Liver (tissue), 9 donors: ENCODE measurements around the gene SLC22A15. TPM values are rescaled to one million over a fixed set of nuclear protein-coding genes. Genes with fewer than 3 reads are reported as not detected.

Experiments used
- DNase-seq: peaks from one replicate; pipeline ENCODE4 v3.0.0-alpha.2; 2017; ENCODE audit warnings: low spot score
- H3K27ac ChIP-seq, 2 donors: one replicate each; pipeline ENCODE4 v1.7.0; 2013; ENCODE audit warnings: inconsistent platforms in 2 of 2, low read length in 2 of 2, control low read depth in 1 of 2, low read depth in 1 of 2, mild to moderate bottlenecking in 1 of 2
- H3K27me3 ChIP-seq, 4 donors: one replicate each; pipeline versions ENCODE4 v1.6.1 to v1.7.0; 2013; ENCODE audit warnings: low read length in 3 of 4, inconsistent platforms in 1 of 4, mild to moderate bottlenecking in 1 of 4, moderate library complexity in 1 of 4; ENCODE audit not compliant: control insufficient read depth in 4 of 4, insufficient read depth in 4 of 4
- H3K36me3 ChIP-seq, 4 donors: one replicate each; pipeline versions ENCODE4 v1.6.1 to v1.7.0; 2013; ENCODE audit warnings: low read length in 3 of 4, mild to moderate bottlenecking in 3 of 4, low read depth in 1 of 4, moderate library complexity in 1 of 4; ENCODE audit not compliant: control insufficient read depth in 4 of 4, insufficient read depth in 3 of 4
- H3K4me1 ChIP-seq, 4 donors: one replicate each; pipeline versions ENCODE4 v1.6.1 to v1.7.0; 2013; ENCODE audit warnings: low read length in 3 of 4, mild to moderate bottlenecking in 3 of 4, moderate library complexity in 1 of 4; ENCODE audit not compliant: control insufficient read depth in 4 of 4, insufficient read depth in 4 of 4
- H3K4me3 ChIP-seq, 3 donors: one replicate each; pipeline versions ENCODE4 v1.6.1 to v1.7.0; 2013; ENCODE audit warnings: low read length in 3 of 3, control low read depth in 1 of 3, low read depth in 1 of 3, mild to moderate bottlenecking in 1 of 3
- H3K9ac ChIP-seq, 2 donors: one replicate each; pipeline ENCODE4 v1.7.0; 2013; ENCODE audit warnings: low read length in 2 of 2, mild to moderate bottlenecking in 2 of 2, moderate library complexity in 2 of 2, control low read depth in 1 of 2, low read depth in 1 of 2
- H3K9me3 ChIP-seq, 4 donors: one replicate each; pipeline versions ENCODE4 v1.6.1 to v1.7.0; 2013; ENCODE audit warnings: low read length in 3 of 4; ENCODE audit not compliant: control insufficient read depth in 4 of 4
- EGR1 ChIP-seq, 2 donors: IDR thresholded peaks; 2 replicates each; pipeline ENCODE4 v1.6.1; 2016 to 2018; ENCODE audit warnings: antibody characterized with exemption in 2 of 2, low read depth in 2 of 2
- FOXA1 ChIP-seq: IDR thresholded peaks from 2 replicates; pipeline ENCODE4 v1.6.1; 2016; ENCODE audit warnings: antibody characterized with exemption
- GABPA ChIP-seq, 2 donors: IDR thresholded peaks in 1 of 2; conservative IDR thresholded peaks in 1 of 2; 2 replicates each; pipeline ENCODE4 v1.6.1; 2016; ENCODE audit warnings: antibody characterized with exemption in 2 of 2, mild to moderate bottlenecking in 1 of 2, moderate library complexity in 1 of 2
- HNF4A ChIP-seq, 2 donors: conservative IDR thresholded peaks; 2 replicates each; pipeline ENCODE4 v1.6.1; 2016; ENCODE audit warnings: antibody characterized with exemption in 2 of 2, mild to moderate bottlenecking in 2 of 2
- HNF4G ChIP-seq: IDR thresholded peaks from 2 replicates; pipeline ENCODE4 v1.6.1; 2016; ENCODE audit warnings: antibody characterized with exemption
- JUND ChIP-seq, 2 donors: IDR thresholded peaks; 2 replicates each; pipeline ENCODE4 v1.6.1; 2016; ENCODE audit warnings: antibody characterized with exemption in 2 of 2
- NR2F2 ChIP-seq: IDR thresholded peaks from 2 replicates; pipeline ENCODE4 v1.6.1; 2016; ENCODE audit warnings: antibody characterized with exemption
- RAD21 ChIP-seq, 2 donors: IDR thresholded peaks; 2 replicates each; pipeline ENCODE4 v1.6.1; 2016; ENCODE audit warnings: antibody characterized with exemption in 2 of 2, mild to moderate bottlenecking in 2 of 2
- SP1 ChIP-seq: IDR thresholded peaks from 2 replicates; pipeline ENCODE4 v1.6.1; 2018; ENCODE audit warnings: antibody characterized with exemption, mild to moderate bottlenecking
- TAF1 ChIP-seq: conservative IDR thresholded peaks from 2 replicates; pipeline ENCODE4 v1.6.1; 2016; ENCODE audit warnings: antibody characterized with exemption, mild to moderate bottlenecking
- YY1 ChIP-seq: IDR thresholded peaks from 2 replicates; pipeline ENCODE4 v1.6.1; 2016; ENCODE audit warnings: antibody characterized with exemption, mild to moderate bottlenecking
- WGBS: extraction: QIAGEN DNeasy Blood & Tissue Kit; methylation state at CpG from one replicate; pipeline ENCODE4 v1.1.7; 2013; 5-methylcytosine and 5-hydroxymethylcytosine counted together
- polyA plus RNA-seq, 2 donors: library from polyadenylated mRNA; stranded (reverse) in 1 of 2; unstranded in 1 of 2; fragments of 200-250 nt in 1 of 2; fragments of >200 nt in 1 of 2; fragmentation: Nextera tagmentation in 1 of 2; extraction: Ambion mirVana in 1 of 2; gene quantifications; one replicate each; pipeline versions ENCODE4 v1.2.1 to v1.2.3, GENCODE V29; 2013 to 2015
- total RNA-seq, 2 donors: library from RNA; depleted of rRNA; stranded (reverse); fragments of >200 nt; gene quantifications; one replicate each; pipeline ENCODE4 v1.2.3, GENCODE V29; 2014
- TF ChIP-seq, protein P1 (sequence below): fragments of 150-350 bp; IDR thresholded peaks from 2 replicates; pipeline ENCODE4 v1.5.1; 2017; ENCODE audit warnings: improper control_type of control experiment, low read depth, low read length; ENCODE audit not compliant: missing input control
- TF ChIP-seq, protein P2 (sequence below): IDR thresholded peaks from 2 replicates; pipeline ENCODE4 v1.6.1; 2016; ENCODE audit warnings: antibody characterized with exemption
- TF ChIP-seq, protein P3 (sequence below): IDR thresholded peaks from 2 replicates; pipeline ENCODE4 v1.6.1; 2016; ENCODE audit warnings: antibody characterized with exemption
- TF ChIP-seq, protein P4 (sequence below): IDR thresholded peaks from 2 replicates; pipeline ENCODE4 v1.6.1; 2016; ENCODE audit warnings: antibody characterized with exemption, mild to moderate bottlenecking
- donor health status: healthy.
- donor health status: healthy.
- donor health status: healthy.
- donor health status: healthy.
- donor health status: healthy.

The SLC22A15 gene
- total and polyA plus RNA-seq, 4 donors, result 0.12 to 3.6 (median 0.83) TPM

DNA sequence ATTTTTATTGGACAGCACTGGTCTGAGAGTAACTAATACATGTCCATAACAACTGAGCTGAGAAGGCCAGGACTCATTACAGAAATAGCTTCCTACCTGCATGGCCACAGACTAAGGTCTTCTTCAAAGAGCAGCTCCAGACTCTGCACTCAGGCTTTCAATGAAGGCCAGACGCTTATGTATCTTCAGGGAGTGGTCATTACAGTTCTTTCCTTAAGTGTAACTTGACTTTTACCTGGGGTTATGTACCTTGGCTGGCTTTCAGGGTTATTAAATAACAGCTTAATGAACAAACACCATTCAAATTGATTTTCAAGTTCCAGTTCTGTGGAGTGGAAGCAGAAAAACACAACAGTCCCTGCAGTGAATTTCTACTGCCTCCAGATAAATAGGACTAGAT, 23.8 kb upstream of the SLC22A15 start:
- Histone ChIP-seq H3K36me3 (no peaks in the 10 kb centered on the region), H3K4me3 (no peak overlapping the region), H3K9me3 (no peaks in the 10 kb centered on the region), H3K27me3 (peaks cover 0 to 4% (median 0%) of the 10 kb centered on the region in 4 donors), H3K27ac (no peak overlapping the region), H3K4me1 (no peaks in the 10 kb centered on the region), H3K9ac (no peak overlapping the region)
- no peak for TF ChIP-seq SP1
- TF ChIP-seq, protein P1, sequence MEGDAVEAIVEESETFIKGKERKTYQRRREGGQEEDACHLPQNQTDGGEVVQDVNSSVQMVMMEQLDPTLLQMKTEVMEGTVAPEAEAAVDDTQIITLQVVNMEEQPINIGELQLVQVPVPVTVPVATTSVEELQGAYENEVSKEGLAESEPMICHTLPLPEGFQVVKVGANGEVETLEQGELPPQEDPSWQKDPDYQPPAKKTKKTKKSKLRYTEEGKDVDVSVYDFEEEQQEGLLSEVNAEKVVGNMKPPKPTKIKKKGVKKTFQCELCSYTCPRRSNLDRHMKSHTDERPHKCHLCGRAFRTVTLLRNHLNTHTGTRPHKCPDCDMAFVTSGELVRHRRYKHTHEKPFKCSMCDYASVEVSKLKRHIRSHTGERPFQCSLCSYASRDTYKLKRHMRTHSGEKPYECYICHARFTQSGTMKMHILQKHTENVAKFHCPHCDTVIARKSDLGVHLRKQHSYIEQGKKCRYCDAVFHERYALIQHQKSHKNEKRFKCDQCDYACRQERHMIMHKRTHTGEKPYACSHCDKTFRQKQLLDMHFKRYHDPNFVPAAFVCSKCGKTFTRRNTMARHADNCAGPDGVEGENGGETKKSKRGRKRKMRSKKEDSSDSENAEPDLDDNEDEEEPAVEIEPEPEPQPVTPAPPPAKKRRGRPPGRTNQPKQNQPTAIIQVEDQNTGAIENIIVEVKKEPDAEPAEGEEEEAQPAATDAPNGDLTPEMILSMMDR, result no peak
- no peak for TF ChIP-seq HNF4G
- TF ChIP-seq, protein P2, sequence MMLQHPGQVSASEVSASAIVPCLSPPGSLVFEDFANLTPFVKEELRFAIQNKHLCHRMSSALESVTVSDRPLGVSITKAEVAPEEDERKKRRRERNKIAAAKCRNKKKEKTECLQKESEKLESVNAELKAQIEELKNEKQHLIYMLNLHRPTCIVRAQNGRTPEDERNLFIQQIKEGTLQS, result no peak
- TF ChIP-seq NR2F2, result no peak
- TF ChIP-seq HNF4A (conservative IDR thresholded peaks at IDR 0.05), result no peak
- no peak for TF ChIP-seq YY1
- no peak for TF ChIP-seq RAD21 (IDR thresholded peaks at IDR 0.05)
- TF ChIP-seq, protein P3, sequence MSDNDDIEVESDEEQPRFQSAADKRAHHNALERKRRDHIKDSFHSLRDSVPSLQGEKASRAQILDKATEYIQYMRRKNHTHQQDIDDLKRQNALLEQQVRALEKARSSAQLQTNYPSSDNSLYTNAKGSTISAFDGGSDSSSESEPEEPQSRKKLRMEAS, result no peak
- no peak for TF ChIP-seq GABPA (IDR thresholded peaks at IDR 0.05 in 1 of 2, conservative IDR thresholded peaks at IDR 0.05 in 1 of 2)
- no peak for TF ChIP-seq EGR1 (IDR thresholded peaks at IDR 0.05; ENCODE audit: low read depth in 2 of 2)
- no peak for TF ChIP-seq TAF1
- TF ChIP-seq, protein P4, sequence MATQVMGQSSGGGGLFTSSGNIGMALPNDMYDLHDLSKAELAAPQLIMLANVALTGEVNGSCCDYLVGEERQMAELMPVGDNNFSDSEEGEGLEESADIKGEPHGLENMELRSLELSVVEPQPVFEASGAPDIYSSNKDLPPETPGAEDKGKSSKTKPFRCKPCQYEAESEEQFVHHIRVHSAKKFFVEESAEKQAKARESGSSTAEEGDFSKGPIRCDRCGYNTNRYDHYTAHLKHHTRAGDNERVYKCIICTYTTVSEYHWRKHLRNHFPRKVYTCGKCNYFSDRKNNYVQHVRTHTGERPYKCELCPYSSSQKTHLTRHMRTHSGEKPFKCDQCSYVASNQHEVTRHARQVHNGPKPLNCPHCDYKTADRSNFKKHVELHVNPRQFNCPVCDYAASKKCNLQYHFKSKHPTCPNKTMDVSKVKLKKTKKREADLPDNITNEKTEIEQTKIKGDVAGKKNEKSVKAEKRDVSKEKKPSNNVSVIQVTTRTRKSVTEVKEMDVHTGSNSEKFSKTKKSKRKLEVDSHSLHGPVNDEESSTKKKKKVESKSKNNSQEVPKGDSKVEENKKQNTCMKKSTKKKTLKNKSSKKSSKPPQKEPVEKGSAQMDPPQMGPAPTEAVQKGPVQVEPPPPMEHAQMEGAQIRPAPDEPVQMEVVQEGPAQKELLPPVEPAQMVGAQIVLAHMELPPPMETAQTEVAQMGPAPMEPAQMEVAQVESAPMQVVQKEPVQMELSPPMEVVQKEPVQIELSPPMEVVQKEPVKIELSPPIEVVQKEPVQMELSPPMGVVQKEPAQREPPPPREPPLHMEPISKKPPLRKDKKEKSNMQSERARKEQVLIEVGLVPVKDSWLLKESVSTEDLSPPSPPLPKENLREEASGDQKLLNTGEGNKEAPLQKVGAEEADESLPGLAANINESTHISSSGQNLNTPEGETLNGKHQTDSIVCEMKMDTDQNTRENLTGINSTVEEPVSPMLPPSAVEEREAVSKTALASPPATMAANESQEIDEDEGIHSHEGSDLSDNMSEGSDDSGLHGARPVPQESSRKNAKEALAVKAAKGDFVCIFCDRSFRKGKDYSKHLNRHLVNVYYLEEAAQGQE, result no peak
- no peak for TF ChIP-seq FOXA1
- no peak for DNase-seq
- WGBS, result 0% methylated on average over 1 of the region's 1 CpG

DNA sequence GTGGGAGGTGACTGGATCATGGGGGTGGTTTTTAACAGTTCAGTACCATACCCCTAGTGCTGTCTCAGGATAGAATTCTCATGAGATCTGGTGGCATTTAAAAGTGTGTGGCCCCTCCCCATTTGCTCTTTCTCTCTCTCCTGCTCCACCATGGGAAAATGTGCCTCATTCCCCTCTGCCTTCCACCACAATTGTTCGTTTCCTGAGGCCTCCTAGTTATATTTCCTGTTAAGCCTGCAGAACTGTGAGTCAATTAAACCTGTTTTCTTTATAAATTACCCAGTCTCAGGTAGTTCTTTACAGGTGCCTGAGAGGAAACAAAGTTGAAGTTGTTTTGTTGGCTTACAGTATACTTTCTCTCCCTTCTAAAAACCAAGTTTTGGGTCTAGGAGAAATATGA, 23.1 kb upstream of the SLC22A15 start:
- Histone ChIP-seq H3K4me3 (no peak overlapping the region), H3K9ac (no peak overlapping the region), H3K27ac (no peak overlapping the region), H3K4me1 (no peaks in the 10 kb centered on the region), H3K27me3 (peaks cover 0 to 2% (median 0%) of the 10 kb centered on the region in 4 donors), H3K36me3 (no peaks in the 10 kb centered on the region), H3K9me3 (no peaks in the 10 kb centered on the region)
- WGBS, result 69% methylated on average over 1 of the region's 1 CpG
- TF ChIP-seq SP1 (no peak), NR2F2 (no peak), RAD21 (IDR thresholded peaks at IDR 0.05) (no peak), JUND (IDR thresholded peaks at IDR 0.05) (no peak)
- TF ChIP-seq, protein P3, result no peak
- no peak for DNase-seq
